Measurements from ENCODE around the gene FRAS1.

- TF ChIP-seq KAT7 (CRISPR knock-in tag; IDR thresholded peaks at IDR 0.05; ENCODE audit: borderline replicate concordance): no peak
- TF ChIP-seq, protein P1, sequence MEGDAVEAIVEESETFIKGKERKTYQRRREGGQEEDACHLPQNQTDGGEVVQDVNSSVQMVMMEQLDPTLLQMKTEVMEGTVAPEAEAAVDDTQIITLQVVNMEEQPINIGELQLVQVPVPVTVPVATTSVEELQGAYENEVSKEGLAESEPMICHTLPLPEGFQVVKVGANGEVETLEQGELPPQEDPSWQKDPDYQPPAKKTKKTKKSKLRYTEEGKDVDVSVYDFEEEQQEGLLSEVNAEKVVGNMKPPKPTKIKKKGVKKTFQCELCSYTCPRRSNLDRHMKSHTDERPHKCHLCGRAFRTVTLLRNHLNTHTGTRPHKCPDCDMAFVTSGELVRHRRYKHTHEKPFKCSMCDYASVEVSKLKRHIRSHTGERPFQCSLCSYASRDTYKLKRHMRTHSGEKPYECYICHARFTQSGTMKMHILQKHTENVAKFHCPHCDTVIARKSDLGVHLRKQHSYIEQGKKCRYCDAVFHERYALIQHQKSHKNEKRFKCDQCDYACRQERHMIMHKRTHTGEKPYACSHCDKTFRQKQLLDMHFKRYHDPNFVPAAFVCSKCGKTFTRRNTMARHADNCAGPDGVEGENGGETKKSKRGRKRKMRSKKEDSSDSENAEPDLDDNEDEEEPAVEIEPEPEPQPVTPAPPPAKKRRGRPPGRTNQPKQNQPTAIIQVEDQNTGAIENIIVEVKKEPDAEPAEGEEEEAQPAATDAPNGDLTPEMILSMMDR (IDR thresholded peaks at IDR 0.05): no peak
- TF ChIP-seq, protein P2, sequence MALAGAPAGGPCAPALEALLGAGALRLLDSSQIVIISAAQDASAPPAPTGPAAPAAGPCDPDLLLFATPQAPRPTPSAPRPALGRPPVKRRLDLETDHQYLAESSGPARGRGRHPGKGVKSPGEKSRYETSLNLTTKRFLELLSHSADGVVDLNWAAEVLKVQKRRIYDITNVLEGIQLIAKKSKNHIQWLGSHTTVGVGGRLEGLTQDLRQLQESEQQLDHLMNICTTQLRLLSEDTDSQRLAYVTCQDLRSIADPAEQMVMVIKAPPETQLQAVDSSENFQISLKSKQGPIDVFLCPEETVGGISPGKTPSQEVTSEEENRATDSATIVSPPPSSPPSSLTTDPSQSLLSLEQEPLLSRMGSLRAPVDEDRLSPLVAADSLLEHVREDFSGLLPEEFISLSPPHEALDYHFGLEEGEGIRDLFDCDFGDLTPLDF (CRISPR knock-in tag; IDR thresholded peaks at IDR 0.05): no peak
- no peak for TF ChIP-seq TP53 (CRISPR knock-in tag; IDR thresholded peaks at IDR 0.05)
- TF ChIP-seq, protein P3, sequence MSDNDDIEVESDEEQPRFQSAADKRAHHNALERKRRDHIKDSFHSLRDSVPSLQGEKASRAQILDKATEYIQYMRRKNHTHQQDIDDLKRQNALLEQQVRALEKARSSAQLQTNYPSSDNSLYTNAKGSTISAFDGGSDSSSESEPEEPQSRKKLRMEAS (CRISPR knock-in tag; IDR thresholded peaks at IDR 0.05): no peak
- TF ChIP-seq NFYB (CRISPR knock-in tag; conservative IDR thresholded peaks at IDR 0.05; ENCODE audit: low read depth): no peak
- TF ChIP-seq USF1 (CRISPR knock-in tag; IDR thresholded peaks at IDR 0.05): no peak
- TF ChIP-seq MYBL2 (CRISPR knock-in tag; IDR thresholded peaks at IDR 0.05): no peak
- TF ChIP-seq RELA (CRISPR knock-in tag; IDR thresholded peaks at IDR 0.05; ENCODE audit: borderline replicate concordance): no peak
- TF ChIP-seq AFF4 (CRISPR knock-in tag; IDR thresholded peaks at IDR 0.05; ENCODE audit: borderline replicate concordance): no peak
- no peak for TF ChIP-seq NR2C2 (CRISPR knock-in tag; IDR thresholded peaks at IDR 0.05)
Measured at GRCh38 chr4:78185117-78185516, 128.0 kb downstream of the FRAS1 start.

All from WTC11 (cell line).